ENCODE measurements around the gene SYT7.
A peak's percentile ranks its signal among the peaks of the same experiment; 100 is the strongest.

The SYT7 gene

GRCh38 chr11:61567286-61568061 is 13.4 kb downstream of the SYT7 start (continued):
- TF ChIP-seq ZNF571 (tag by site-specific recombination; IDR thresholded peaks at IDR 0.05) (no peak), ZNF324 (tag by site-specific recombination; IDR thresholded peaks at IDR 0.05) (0 out of 2 replicates have a peak, but pooled peaks have one; percentile 59), ZSCAN5A (tag by site-specific recombination; IDR thresholded peaks at IDR 0.05) (no peak), ZFP41 (tag by site-specific recombination; IDR thresholded peaks at IDR 0.05; ENCODE audit: borderline replicate concordance) (no peak), ZNF621 (tag by site-specific recombination; IDR thresholded peaks at IDR 0.05) (no peak), ZBTB11 (tag by site-specific recombination; conservative IDR thresholded peaks at IDR 0.05; ENCODE audit: low read depth) (no peak), ZNF510 (tag by site-specific recombination; IDR thresholded peaks at IDR 0.05; ENCODE audit: insufficient replicate concordance) (no peak), ZEB2 (tag by site-specific recombination; IDR thresholded peaks at IDR 0.05) (peak; percentile 58; the same call in 1 of the 2 replicates), ZNF791 (tag by site-specific recombination; IDR thresholded peaks at IDR 0.05) (no peak), ZNF211 (tag by site-specific recombination; IDR thresholded peaks at IDR 0.05; ENCODE audit: low read depth) (no peak), SCRT2 (tag by site-specific recombination; IDR thresholded peaks at IDR 0.05) (no peak), ZNF600 (tag by site-specific recombination; IDR thresholded peaks at IDR 0.05) (peak; percentile 63; the same call in 1 of the 2 replicates), ZNF404 (tag by site-specific recombination; IDR thresholded peaks at IDR 0.05) (no peak), ZNF37A (tag by site-specific recombination; IDR thresholded peaks at IDR 0.05) (no peak), ZNF362 (tag by site-specific recombination; IDR thresholded peaks at IDR 0.05) (no peak), HOXA7 (CRISPR knock-in tag; IDR thresholded peaks at IDR 0.05; ENCODE audit: borderline replicate concordance) (peak; percentile 97), ZBTB21 (tag by site-specific recombination; IDR thresholded peaks at IDR 0.05) (no peak), ZFHX2 (tag by site-specific recombination; conservative IDR thresholded peaks at IDR 0.05) (peak; percentile 76), ZNF214 (tag by site-specific recombination; IDR thresholded peaks at IDR 0.05; ENCODE audit: borderline replicate concordance) (no peak), HOXC10 (CRISPR knock-in tag; IDR thresholded peaks at IDR 0.05) (peak; percentile 99), ZNF174 (tag by site-specific recombination; IDR thresholded peaks at IDR 0.05) (no peak), WT1 (tag by site-specific recombination; IDR thresholded peaks at IDR 0.05) (peak; percentile 55), ZNF658 (tag by site-specific recombination; IDR thresholded peaks at IDR 0.05) (no peak), ZNF677 (tag by site-specific recombination; IDR thresholded peaks at IDR 0.05) (no peak), ZNF423 (tag by site-specific recombination; IDR thresholded peaks at IDR 0.05) (no peak), ZNF629 (tag by site-specific recombination; IDR thresholded peaks at IDR 0.05) (peak; percentile 66; the same call in 1 of the 2 replicates), ZBTB20 (tag by site-specific recombination; IDR thresholded peaks at IDR 0.05) (no peak), ZNF114 (tag by site-specific recombination; IDR thresholded peaks at IDR 0.05) (no peak)
- TF ChIP-seq, protein P1, sequence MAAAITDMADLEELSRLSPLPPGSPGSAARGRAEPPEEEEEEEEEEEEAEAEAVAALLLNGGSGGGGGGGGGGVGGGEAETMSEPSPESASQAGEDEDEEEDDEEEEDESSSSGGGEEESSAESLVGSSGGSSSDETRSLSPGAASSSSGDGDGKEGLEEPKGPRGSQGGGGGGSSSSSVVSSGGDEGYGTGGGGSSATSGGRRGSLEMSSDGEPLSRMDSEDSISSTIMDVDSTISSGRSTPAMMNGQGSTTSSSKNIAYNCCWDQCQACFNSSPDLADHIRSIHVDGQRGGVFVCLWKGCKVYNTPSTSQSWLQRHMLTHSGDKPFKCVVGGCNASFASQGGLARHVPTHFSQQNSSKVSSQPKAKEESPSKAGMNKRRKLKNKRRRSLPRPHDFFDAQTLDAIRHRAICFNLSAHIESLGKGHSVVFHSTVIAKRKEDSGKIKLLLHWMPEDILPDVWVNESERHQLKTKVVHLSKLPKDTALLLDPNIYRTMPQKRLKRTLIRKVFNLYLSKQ (tag by site-specific recombination; IDR thresholded peaks at IDR 0.05; ENCODE audit: borderline replicate concordance): no peak
- TF ChIP-seq, protein P2, sequence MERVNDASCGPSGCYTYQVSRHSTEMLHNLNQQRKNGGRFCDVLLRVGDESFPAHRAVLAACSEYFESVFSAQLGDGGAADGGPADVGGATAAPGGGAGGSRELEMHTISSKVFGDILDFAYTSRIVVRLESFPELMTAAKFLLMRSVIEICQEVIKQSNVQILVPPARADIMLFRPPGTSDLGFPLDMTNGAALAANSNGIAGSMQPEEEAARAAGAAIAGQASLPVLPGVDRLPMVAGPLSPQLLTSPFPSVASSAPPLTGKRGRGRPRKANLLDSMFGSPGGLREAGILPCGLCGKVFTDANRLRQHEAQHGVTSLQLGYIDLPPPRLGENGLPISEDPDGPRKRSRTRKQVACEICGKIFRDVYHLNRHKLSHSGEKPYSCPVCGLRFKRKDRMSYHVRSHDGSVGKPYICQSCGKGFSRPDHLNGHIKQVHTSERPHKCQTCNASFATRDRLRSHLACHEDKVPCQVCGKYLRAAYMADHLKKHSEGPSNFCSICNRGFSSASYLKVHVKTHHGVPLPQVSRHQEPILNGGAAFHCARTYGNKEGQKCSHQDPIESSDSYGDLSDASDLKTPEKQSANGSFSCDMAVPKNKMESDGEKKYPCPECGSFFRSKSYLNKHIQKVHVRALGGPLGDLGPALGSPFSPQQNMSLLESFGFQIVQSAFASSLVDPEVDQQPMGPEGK (tag by site-specific recombination; IDR thresholded peaks at IDR 0.05): peak; percentile 82
